ENCODE data around the gene PNMA6F. TPM values are rescaled to one million over a fixed set of nuclear protein-coding genes. Genes with fewer than 3 reads are reported as not detected.

Gene PNMA6F
- under 1 TPM; 0.06 to 0.32 (median 0.10) TPM for polyA plus RNA-seq (ENCODE audit: insufficient read length in 4 of 4)

GRCh38 chrX:153321381-153322124, at the start of gene PNMA6F:
Gene PNMA6F, minus strand, starts transcription at chrX:153321767. Its CDS starts 1,093 bp downstream, at chrX:153320674.
- no peak for DNase-seq (ENCODE audit: low read depth in 4 of 4, low spot score in 2 of 4)

- DNase-seq (ENCODE audit: low read depth in 4 of 4, low spot score in 2 of 4): no peak
Observed at GRCh38 chrX:153371256-153371655, 49.7 kb upstream of the PNMA6F start.

- DNase-seq (ENCODE audit: low read depth in 4 of 4, low spot score in 2 of 4): no peak
Observed at GRCh38 chrX:153370293-153371055, 48.9 kb upstream of the PNMA6F start.

GRCh38 chrX:153366878-153367538, 45.4 kb upstream of the PNMA6F start:
- DNase-seq (ENCODE audit: low read depth in 4 of 4, low spot score in 2 of 4): no peak

- no peak for DNase-seq (ENCODE audit: low read depth in 4 of 4, low spot score in 2 of 4)
Observed at GRCh38 chrX:153366119-153366518, 44.6 kb upstream of the PNMA6F start.

- no peak for DNase-seq (ENCODE audit: low read depth in 4 of 4, low spot score in 2 of 4)
Observed at GRCh38 chrX:153365670-153366069, 44.1 kb upstream of the PNMA6F start.

GRCh38 chrX:153361781-153362397, 40.3 kb upstream of the PNMA6F start:
- DNase-seq (ENCODE audit: low read depth in 4 of 4, low spot score in 2 of 4): no peak

- DNase-seq (ENCODE audit: low read depth in 4 of 4, low spot score in 2 of 4): no peak
Observed at GRCh38 chrX:153357877-153358276, 36.3 kb upstream of the PNMA6F start.

- no peak for DNase-seq (ENCODE audit: low read depth in 4 of 4, low spot score in 2 of 4)
Observed at GRCh38 chrX:153353416-153353815, 31.8 kb upstream of the PNMA6F start.

- no peak for DNase-seq (ENCODE audit: low read depth in 4 of 4, low spot score in 2 of 4)
Observed at GRCh38 chrX:153352858-153353257, 31.3 kb upstream of the PNMA6F start.

- DNase-seq (ENCODE audit: low read depth in 4 of 4, low spot score in 2 of 4): no peak
Observed at GRCh38 chrX:153351981-153352380, 30.4 kb upstream of the PNMA6F start.

GRCh38 chrX:153349952-153350351, 28.4 kb upstream of the PNMA6F start:
- no peak for DNase-seq (ENCODE audit: low read depth in 4 of 4, low spot score in 2 of 4)

- DNase-seq (ENCODE audit: low read depth in 4 of 4, low spot score in 2 of 4): no peak
Observed at GRCh38 chrX:153348421-153348820, 26.9 kb upstream of the PNMA6F start.

- DNase-seq (ENCODE audit: low read depth in 4 of 4, low spot score in 2 of 4): no peak
Observed at GRCh38 chrX:153347530-153347929, 26.0 kb upstream of the PNMA6F start.

GRCh38 chrX:153343674-153344073, 22.1 kb upstream of the PNMA6F start:
- no peak for DNase-seq (ENCODE audit: low read depth in 4 of 4, low spot score in 2 of 4)

- DNase-seq (ENCODE audit: low read depth in 4 of 4, low spot score in 2 of 4): no peak
Observed at GRCh38 chrX:153342762-153343558, 21.4 kb upstream of the PNMA6F start.

- no peak for DNase-seq (ENCODE audit: low read depth in 4 of 4, low spot score in 2 of 4)
Observed at GRCh38 chrX:153340111-153340510, 18.5 kb upstream of the PNMA6F start.

GRCh38 chrX:153339662-153340061, 18.1 kb upstream of the PNMA6F start:
- no peak for DNase-seq (ENCODE audit: low read depth in 4 of 4, low spot score in 2 of 4)

- DNase-seq (ENCODE audit: low read depth in 4 of 4, low spot score in 2 of 4): no peak
Observed at GRCh38 chrX:153338836-153339235, 17.3 kb upstream of the PNMA6F start.

GRCh38 chrX:153336988-153337387, 15.4 kb upstream of the PNMA6F start:
- no peak for DNase-seq (ENCODE audit: low read depth in 4 of 4, low spot score in 2 of 4)
